ENCODE results near the gene ETV6.
A peak's percentile ranks its signal among the peaks of the same experiment; 100 is the strongest.

ETV6 gene

GRCh38 chr12:11805043-11805442 is 155.6 kb downstream of the ETV6 start:
- in situ Hi-C loops (cut with HindIII; ENCODE audit: low sequenced_read_pairs), result no loop called here
- TF ChIP-seq CTCF (IDR thresholded peaks at IDR 0.05; ENCODE audit: low read depth, low read length, missing control alignments), result peak; percentile 25
- no peak for DNase-seq (ENCODE audit: low read depth)
- H3K4me3 ChIP-seq (ENCODE audit: low read depth, low read length), result no peak overlapping the region

GRCh38 chr12:11805680-11806079 is 156.2 kb downstream of the ETV6 start:
- no peak for DNase-seq (ENCODE audit: low read depth)
- no peak overlapping the region for H3K4me3 ChIP-seq (ENCODE audit: low read depth, low read length)
- in situ Hi-C loops (cut with HindIII; ENCODE audit: low sequenced_read_pairs), result no loop called here
- TF ChIP-seq CTCF (IDR thresholded peaks at IDR 0.05; ENCODE audit: low read depth, low read length, missing control alignments), result no peak

- TF ChIP-seq CTCF (IDR thresholded peaks at IDR 0.05; ENCODE audit: low read depth, low read length, missing control alignments), result no peak
- no peak for DNase-seq (ENCODE audit: low read depth)
- H3K4me3 ChIP-seq (ENCODE audit: low read depth, low read length), result no peak overlapping the region
- in situ Hi-C loops (cut with HindIII; ENCODE audit: low sequenced_read_pairs), result no loop called here
Measured at GRCh38 chr12:11807458-11807857, 158.0 kb downstream of the ETV6 start.

GRCh38 chr12:11808931-11809330 is 159.5 kb downstream of the ETV6 start:
- TF ChIP-seq CTCF (IDR thresholded peaks at IDR 0.05; ENCODE audit: low read depth, low read length, missing control alignments), result no peak
- in situ Hi-C loops (cut with HindIII; ENCODE audit: low sequenced_read_pairs), result no loop called here
- H3K4me3 ChIP-seq (ENCODE audit: low read depth, low read length), result no peak overlapping the region
- no peak for DNase-seq (ENCODE audit: low read depth)

- no peak for DNase-seq (ENCODE audit: low read depth)
- in situ Hi-C loops (cut with HindIII; ENCODE audit: low sequenced_read_pairs), result no loop called here
- no peak overlapping the region for H3K4me3 ChIP-seq (ENCODE audit: low read depth, low read length)
- TF ChIP-seq CTCF (IDR thresholded peaks at IDR 0.05; ENCODE audit: low read depth, low read length, missing control alignments), result no peak
Measured at GRCh38 chr12:11810206-11810545, 160.7 kb downstream of the ETV6 start.

GRCh38 chr12:11811008-11811407 is 161.5 kb downstream of the ETV6 start:
- in situ Hi-C loops (cut with HindIII; ENCODE audit: low sequenced_read_pairs), result no loop called here
- no peak overlapping the region for H3K4me3 ChIP-seq (ENCODE audit: low read depth, low read length)
- no peak for DNase-seq (ENCODE audit: low read depth)
- no peak for TF ChIP-seq CTCF (IDR thresholded peaks at IDR 0.05; ENCODE audit: low read depth, low read length, missing control alignments)

GRCh38 chr12:11812241-11812585 is 162.7 kb downstream of the ETV6 start:
- no peak for TF ChIP-seq CTCF (IDR thresholded peaks at IDR 0.05; ENCODE audit: low read depth, low read length, missing control alignments)
- H3K4me3 ChIP-seq (ENCODE audit: low read depth, low read length), result no peak overlapping the region
- no peak for DNase-seq (ENCODE audit: low read depth)
- in situ Hi-C loops (cut with HindIII; ENCODE audit: low sequenced_read_pairs), result no loop called here

Measured in astrocyte of the cerebellum (primary cell).